ENCODE data around the gene KRTAP4-7. TPM values are rescaled to one million over a fixed set of nuclear protein-coding genes. Genes with fewer than 3 reads are reported as not detected.
"Not testable (repeated sequence)": the region's sequence is repeated elsewhere in the genome, so short reads cannot be mapped to it uniquely, and the experiment has no call there.

The KRTAP4-7 gene
- polyA plus RNA-seq (2013, experiment 1 of 2) = not detected
- polyA plus RNA-seq (2013, experiment 2 of 2) = not detected

DNA sequence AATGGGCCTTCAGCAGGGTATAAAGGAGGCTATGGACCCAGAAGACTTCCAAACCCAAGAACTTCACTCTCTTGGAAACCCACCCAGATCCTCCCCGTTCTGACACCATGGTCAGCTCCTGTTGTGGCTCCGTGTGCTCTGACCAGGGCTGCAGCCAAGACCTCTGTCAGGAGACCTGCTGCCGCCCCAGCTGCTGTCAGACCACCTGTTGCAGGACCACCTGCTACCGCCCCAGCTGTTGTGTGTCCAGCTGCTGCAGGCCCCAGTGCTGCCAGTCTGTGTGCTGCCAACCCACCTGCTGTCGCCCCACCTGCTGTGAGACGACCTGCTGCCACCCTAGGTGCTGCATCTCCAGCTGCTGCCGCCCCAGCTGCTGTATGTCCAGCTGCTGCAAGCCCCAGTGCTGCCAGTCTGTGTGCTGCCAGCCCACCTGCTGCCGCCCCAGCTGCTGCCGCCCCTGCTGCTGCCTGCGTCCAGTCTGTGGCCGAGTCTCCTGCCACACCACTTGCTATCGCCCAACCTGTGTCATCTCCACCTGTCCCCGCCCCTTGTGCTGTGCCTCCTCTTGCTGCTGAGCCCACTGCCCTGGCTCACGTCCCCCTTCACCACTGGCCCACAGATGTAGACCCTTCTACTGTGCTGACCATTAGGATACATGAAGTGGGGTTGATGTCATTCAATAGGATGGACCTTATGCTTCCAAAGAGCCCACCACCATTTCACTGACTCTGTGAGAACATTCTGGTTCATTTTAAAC is at the start of gene KRTAP4-7:
Gene KRTAP4-7 (plus strand): TSS at position 51 of the 757 bp plus-strand sequence. CDS start 57 bp downstream, at position 108.
- H3K4me2 ChIP-seq (ENCODE audit: low read length, poor library complexity, severe bottlenecking) = not testable (repeated sequence)

DNA sequence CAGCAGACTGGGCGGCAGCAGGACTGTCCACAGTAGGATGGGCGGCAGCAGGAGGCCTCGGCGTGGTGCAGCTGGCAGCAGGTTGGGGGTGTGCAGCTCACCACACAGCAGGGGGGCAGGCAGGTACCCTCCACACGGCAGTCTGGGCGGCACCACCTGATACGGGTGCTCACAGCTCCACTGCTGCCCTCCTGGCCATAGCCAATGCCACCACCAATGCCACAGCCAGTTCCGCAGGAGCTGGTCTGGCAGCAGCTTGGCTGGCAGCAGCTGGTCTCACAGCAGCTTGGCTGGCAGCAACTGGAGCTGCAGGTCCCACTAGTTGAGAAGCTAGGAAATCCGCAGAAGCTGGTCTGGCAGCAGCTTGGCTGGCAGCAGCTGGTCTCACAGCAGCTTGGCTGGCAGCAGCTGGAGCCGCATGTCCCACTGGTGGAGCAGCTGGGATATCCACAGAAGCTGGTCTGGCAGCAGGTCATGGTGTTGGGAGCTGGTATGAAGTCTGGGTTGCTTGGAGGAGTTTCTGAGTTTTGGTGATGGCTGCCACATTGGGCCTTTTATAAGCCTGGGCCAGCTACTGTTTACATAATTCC is 49.5 kb upstream of the KRTAP4-7 start, which contains the start of gene KRTAP1-3:
Gene KRTAP1-3 (minus strand): TSS at position 529 of the 590 bp plus-strand sequence. CDS start 53 bp downstream, at position 476.
- not testable (repeated sequence) for H3K9ac ChIP-seq (ENCODE audit: low read length); H2BK120ac ChIP-seq (ENCODE audit: low read depth, low read length); H3K4me2 ChIP-seq (ENCODE audit: low read length, poor library complexity, severe bottlenecking); H2AFZ ChIP-seq (ENCODE audit: low read depth, low read length); H3K4me1 ChIP-seq (ENCODE audit: control insufficient read depth, insufficient read depth, low read depth, low read length); H2BK12ac ChIP-seq (ENCODE audit: low read length in 2 of 2); H3K36me3 ChIP-seq (ENCODE audit: control insufficient read depth in 1 of 2, insufficient read depth in 2 of 2, low read depth in 1 of 2, low read length in 2 of 2); H4K8ac ChIP-seq (ENCODE audit: low read length); H4K91ac ChIP-seq (ENCODE audit: low read length); H3K4me3 ChIP-seq (ENCODE audit: insufficient read depth in 1 of 2, low read depth in 1 of 2, low read length in 2 of 2); H3K4ac ChIP-seq (ENCODE audit: low read depth in 1 of 2, low read length in 2 of 2); DNase-seq; H2BK5ac ChIP-seq (ENCODE audit: low read depth, low read length, poor library complexity, severe bottlenecking); H3K23ac ChIP-seq (ENCODE audit: low read length in 2 of 2); H2AK5ac ChIP-seq (ENCODE audit: low read length, severe bottlenecking); H3K27me3 ChIP-seq (ENCODE audit: control insufficient read depth in 1 of 2, insufficient read depth in 1 of 2, low read length in 2 of 2); H2BK15ac ChIP-seq (ENCODE audit: low read depth, poor library complexity, severe bottlenecking); H3K79me1 ChIP-seq (replicated peaks; ENCODE audit: low read length, poor library complexity, severe bottlenecking); H3K9me3 ChIP-seq (ENCODE audit: control insufficient read depth, low read length); H3K27ac ChIP-seq (ENCODE audit: low read length, poor library complexity, severe bottlenecking)
- 89% methylated on average over 5 of the region's 10 CpGs for WGBS
- peak within 1 kb of the TSS in 1 of 2 experiments; percentile 65 for H3K14ac ChIP-seq (ENCODE audit: low read length in 2 of 2)
- H3K18ac ChIP-seq (ENCODE audit: low read depth in 1 of 2, low read length in 2 of 2) = peak within 1 kb of the TSS in 1 of 2 experiments; percentile 24

More for the DNA sequence above, at the start of gene KRTAP4-7:
- 85% methylated on average over 13 of the region's 14 CpGs for WGBS
- H2BK15ac ChIP-seq (ENCODE audit: low read depth, poor library complexity, severe bottlenecking); H3K4me1 ChIP-seq (ENCODE audit: control insufficient read depth, insufficient read depth, low read depth, low read length); DNase-seq; H3K9me3 ChIP-seq (ENCODE audit: control insufficient read depth, low read length); H3K79me1 ChIP-seq (replicated peaks; ENCODE audit: low read length, poor library complexity, severe bottlenecking); H3K9ac ChIP-seq (ENCODE audit: low read length); H3K23ac ChIP-seq (ENCODE audit: low read length in 2 of 2); H3K36me3 ChIP-seq (ENCODE audit: control insufficient read depth in 1 of 2, insufficient read depth in 2 of 2, low read depth in 1 of 2, low read length in 2 of 2); H4K8ac ChIP-seq (ENCODE audit: low read length); H3K27me3 ChIP-seq (ENCODE audit: control insufficient read depth in 1 of 2, insufficient read depth in 1 of 2, low read length in 2 of 2); H3K4me3 ChIP-seq (ENCODE audit: insufficient read depth in 1 of 2, low read depth in 1 of 2, low read length in 2 of 2); H2BK5ac ChIP-seq (ENCODE audit: low read depth, low read length, poor library complexity, severe bottlenecking); H4K91ac ChIP-seq (ENCODE audit: low read length); H3K4ac ChIP-seq (ENCODE audit: low read depth in 1 of 2, low read length in 2 of 2); H2BK120ac ChIP-seq (ENCODE audit: low read depth, low read length); H2AFZ ChIP-seq (ENCODE audit: low read depth, low read length); H2BK12ac ChIP-seq (ENCODE audit: low read length in 2 of 2): not testable (repeated sequence)
- Histone ChIP-seq H2AK5ac (ENCODE audit: low read length, severe bottlenecking) (peak within 1 kb of the TSS; percentile 39), H3K14ac (ENCODE audit: low read length in 2 of 2) (peak within 1 kb of the TSS in 1 of 2 experiments; percentile 81), H3K18ac (ENCODE audit: low read depth in 1 of 2, low read length in 2 of 2) (peak within 1 kb of the TSS in 1 of 2 experiments; percentile 57), H3K27ac (ENCODE audit: low read length, poor library complexity, severe bottlenecking) (peak within 1 kb of the TSS; percentile 71)

DNA sequence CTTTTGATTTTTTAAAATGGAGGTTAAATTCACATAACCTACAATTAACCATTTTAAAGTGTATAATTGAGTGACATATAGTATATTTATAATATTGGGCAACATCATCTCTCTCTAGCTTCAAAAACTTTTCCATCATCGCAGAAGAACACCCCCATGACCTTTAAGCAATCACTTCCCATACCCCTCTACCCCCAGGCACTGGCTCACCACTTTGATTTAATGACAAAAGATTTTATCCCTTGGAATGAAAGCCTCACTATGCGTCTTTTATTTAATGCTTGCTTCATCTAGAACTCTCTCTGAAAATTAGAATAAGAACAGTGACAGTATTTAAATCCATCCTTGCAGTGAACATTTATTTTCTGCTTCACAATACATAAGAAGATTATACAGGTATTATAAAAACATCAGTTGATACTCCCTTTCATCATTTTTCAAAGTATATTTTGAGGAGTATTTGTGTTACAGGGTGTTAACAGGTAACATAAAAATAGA is 46.0 kb upstream of the KRTAP4-7 start:
- no peak overlapping the region for H4K8ac ChIP-seq (ENCODE audit: low read length)

More for the DNA sequence above, 46.0 kb upstream of the KRTAP4-7 start:
- H4K91ac ChIP-seq (ENCODE audit: low read length) = no peak overlapping the region
- H3K27ac ChIP-seq (ENCODE audit: low read length, poor library complexity, severe bottlenecking) = no peak overlapping the region
- peaks cover 7% of the 10 kb centered on the region for H3K4me1 ChIP-seq (ENCODE audit: control insufficient read depth, insufficient read depth, low read depth, low read length)
- no peak overlapping the region for H3K23ac ChIP-seq (ENCODE audit: low read length in 2 of 2)
- H3K4me2 ChIP-seq (ENCODE audit: low read length, poor library complexity, severe bottlenecking) = no peak overlapping the region
- no peak overlapping the region for H2AK5ac ChIP-seq (ENCODE audit: low read length, severe bottlenecking)
- no peak overlapping the region for H3K14ac ChIP-seq (ENCODE audit: low read length in 2 of 2)
- H3K18ac ChIP-seq (ENCODE audit: low read depth in 1 of 2, low read length in 2 of 2) = no peak overlapping the region
- H2BK5ac ChIP-seq (ENCODE audit: low read depth, low read length, poor library complexity, severe bottlenecking) = no peak overlapping the region
- no peak overlapping the region for H2AFZ ChIP-seq (ENCODE audit: low read depth, low read length)
- H2BK120ac ChIP-seq (ENCODE audit: low read depth, low read length) = no peak overlapping the region
- H3K36me3 ChIP-seq (ENCODE audit: control insufficient read depth in 1 of 2, insufficient read depth in 2 of 2, low read depth in 1 of 2, low read length in 2 of 2) = no peaks in the 10 kb centered on the region
- H2BK15ac ChIP-seq (ENCODE audit: low read depth, poor library complexity, severe bottlenecking) = no peak overlapping the region
- no peak overlapping the region for H3K4me3 ChIP-seq (ENCODE audit: insufficient read depth in 1 of 2, low read depth in 1 of 2, low read length in 2 of 2)
- H3K79me1 ChIP-seq (replicated peaks; ENCODE audit: low read length, poor library complexity, severe bottlenecking) = no peaks in the 10 kb centered on the region
- H3K9me3 ChIP-seq (ENCODE audit: control insufficient read depth, low read length) = peaks cover under 1% of the 10 kb centered on the region
- no peak overlapping the region for H3K9ac ChIP-seq (ENCODE audit: low read length)
- no peak overlapping the region for H2BK12ac ChIP-seq (ENCODE audit: low read length in 2 of 2)
- WGBS = 56% methylated on average over 1 of the region's 2 CpGs
- no peak for DNase-seq
- no peak overlapping the region for H3K4ac ChIP-seq (ENCODE audit: low read depth in 1 of 2, low read length in 2 of 2)
- H3K27me3 ChIP-seq (ENCODE audit: control insufficient read depth in 1 of 2, insufficient read depth in 1 of 2, low read length in 2 of 2) = no peaks in the 10 kb centered on the region

Measured in mesenchymal stem cell (in vitro differentiated cells and primary cell).